Stimulated activated CD4-positive, alpha-beta T cell treated with anti-CD3 and anti-CD28 coated beads, Interleukin-15, amount 100 ng/mL, for 48 hours (primary cell): ENCODE results near the gene OCIAD2.
"Not testable (repeated sequence)": the region's sequence is repeated elsewhere in the genome, so short reads cannot be mapped to it uniquely, and the experiment has no call there.

Source experiments
- DNase-seq, 2 donors: peaks; one replicate each; pipeline ENCODE4 v3.0.0-alpha.2; 2020; ENCODE audit warnings: low read depth in 2 of 2

The OCIAD2 gene

GRCh38 chr4:48907706-48908477 is 1.3 kb upstream of the OCIAD2 start:
- no peak for DNase-seq

DNA sequence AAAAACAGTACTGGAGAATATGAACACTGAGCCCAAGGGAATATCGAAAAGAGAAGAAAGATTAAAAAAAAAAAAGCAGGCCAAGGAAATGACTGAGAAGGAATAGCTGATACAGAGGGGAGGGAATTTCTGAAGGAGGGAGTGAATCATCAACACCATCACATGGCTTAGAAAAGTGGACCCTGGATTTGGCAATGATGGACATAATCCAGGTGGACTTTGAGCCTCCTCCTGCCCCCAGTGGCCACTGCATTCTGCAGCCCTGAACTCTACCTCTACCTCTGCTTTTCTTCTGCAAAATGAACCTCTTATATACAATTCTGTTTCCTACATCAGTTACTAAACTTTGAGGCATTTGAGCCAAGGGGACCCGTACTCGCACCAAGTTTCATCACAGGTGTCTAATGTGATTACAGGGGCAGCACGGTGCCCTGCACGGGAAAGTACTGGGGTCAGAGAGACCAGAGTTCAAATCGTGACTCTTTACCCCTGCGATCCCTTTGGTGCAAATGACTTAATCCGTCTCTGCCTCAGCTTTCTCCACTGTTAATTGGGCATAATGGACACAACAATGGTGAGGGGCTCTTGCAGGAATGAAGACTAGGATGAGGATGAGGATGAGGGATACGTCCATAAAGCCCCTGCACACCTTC is 1.1 kb downstream of the OCIAD2 start:
- DNase-seq, result no peak

DNA sequence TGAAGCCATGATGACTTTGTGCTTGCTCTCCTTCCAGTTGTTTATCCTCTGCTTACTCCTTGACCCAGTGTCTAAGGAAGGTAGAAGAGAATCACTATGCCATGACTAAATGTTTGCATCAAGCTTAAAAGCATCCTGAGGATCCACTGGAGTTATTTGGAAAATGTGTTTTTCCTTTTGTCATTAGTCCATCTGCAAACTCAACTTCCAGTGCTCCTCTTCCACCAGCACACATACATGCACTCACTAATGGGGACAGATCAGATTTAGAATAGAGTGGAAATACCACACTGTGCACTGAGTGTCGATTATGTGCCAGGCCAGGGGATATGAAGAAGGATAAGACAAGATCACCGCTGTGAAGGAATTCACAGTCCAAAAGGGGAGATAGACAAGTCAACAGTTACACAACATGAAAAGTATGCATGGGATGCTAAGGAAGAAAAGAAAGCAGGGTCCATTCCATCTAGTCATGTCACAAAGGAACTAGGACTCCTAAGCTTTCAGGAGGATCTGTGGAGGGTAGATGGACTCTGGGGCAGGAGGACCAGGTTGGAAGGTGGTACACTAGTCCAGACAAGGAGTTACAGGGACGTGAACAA is 1.9 kb downstream of the OCIAD2 start:
- DNase-seq, result no peak

GRCh38 chr4:48904101-48904500 is 2.5 kb downstream of the OCIAD2 start:
- DNase-seq, result no peak

DNA sequence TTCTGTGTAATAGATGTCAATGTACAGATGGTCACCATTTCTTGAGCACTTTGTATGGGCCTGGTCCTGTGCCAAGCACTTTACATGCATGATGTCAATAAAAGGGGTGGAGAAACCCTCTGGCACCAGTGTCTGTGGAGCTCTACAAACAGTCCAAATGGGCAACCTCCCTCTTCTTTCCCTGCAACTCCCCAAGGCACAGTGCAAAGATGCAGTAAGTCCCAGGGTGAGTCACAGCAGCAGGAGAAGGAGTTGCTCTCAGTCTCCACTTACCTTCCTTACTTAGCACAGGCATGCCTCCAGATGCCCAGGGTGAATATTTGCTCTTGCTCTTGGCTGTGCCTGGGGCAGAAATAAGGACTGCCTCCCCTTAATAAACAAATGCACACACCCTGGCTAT is 4.3 kb downstream of the OCIAD2 start:
- DNase-seq, result no peak

DNA sequence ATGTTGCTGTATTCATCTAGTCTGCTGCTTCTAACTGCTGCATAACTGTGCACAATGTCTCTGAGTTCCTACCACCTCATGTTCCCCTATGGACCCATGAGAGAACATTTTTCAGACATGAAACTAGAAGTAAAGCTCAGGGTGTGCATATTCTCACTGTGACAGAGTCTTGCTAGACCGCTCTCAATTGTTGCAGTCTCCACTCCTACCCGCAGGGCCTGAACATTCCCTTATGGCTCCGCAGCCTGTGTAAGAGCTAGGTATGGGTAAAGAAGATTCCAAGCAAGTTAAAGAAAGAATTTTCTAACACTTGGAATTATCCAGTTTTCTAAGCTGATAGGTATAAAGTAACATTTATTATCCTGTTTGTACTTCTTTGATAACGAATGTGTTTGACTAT is 5.4 kb downstream of the OCIAD2 start:
- DNase-seq, result no peak

DNA sequence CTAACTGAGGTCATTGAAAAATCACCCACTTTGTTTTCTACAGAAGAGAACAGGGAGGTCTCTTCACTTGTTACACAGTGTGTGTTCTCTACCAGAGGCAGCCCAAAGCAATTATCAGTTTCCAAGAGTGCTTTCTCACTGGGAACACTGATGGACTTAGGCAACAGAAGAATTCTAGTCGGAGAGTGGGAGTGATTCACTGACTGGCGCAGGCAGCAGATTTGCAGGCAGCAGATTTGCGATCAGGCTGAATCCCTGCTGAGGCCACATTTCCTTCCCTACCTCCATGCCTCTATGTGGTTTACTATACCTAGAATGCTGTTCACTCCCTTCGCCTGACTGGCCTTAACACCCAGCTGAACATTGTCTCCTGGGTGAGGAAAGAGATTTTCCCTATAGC is 6.6 kb downstream of the OCIAD2 start:
- DNase-seq, result no peak

- DNase-seq, result no peak
Measured at GRCh38 chr4:48899432-48899749, 7.2 kb downstream of the OCIAD2 start.

- DNase-seq, result no peak
Measured at GRCh38 chr4:48898733-48899431, 7.7 kb downstream of the OCIAD2 start.

DNA sequence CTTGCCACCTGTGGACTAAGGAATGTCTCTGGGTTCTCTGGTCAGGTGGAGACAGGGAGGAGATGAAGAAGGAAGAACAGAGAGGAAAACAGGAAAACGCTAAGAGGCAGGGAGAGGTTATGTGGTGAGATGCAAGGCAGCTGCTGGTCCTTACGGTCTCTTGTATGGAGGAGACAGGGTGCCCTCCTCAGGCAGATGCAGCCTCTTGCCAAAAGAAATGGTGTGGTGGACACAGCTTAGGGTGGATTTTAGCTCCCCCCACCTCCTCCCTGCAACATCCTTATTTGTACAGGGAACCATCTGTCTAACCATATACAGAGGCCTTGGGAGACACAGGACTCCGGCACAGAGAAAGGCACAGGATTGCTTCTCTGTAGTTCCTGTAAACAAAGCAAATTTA is 9.7 kb downstream of the OCIAD2 start:
- DNase-seq, result no peak

- DNase-seq, result no peak
Measured at GRCh38 chr4:48891028-48891619, 15.4 kb downstream of the OCIAD2 start.

DNA sequence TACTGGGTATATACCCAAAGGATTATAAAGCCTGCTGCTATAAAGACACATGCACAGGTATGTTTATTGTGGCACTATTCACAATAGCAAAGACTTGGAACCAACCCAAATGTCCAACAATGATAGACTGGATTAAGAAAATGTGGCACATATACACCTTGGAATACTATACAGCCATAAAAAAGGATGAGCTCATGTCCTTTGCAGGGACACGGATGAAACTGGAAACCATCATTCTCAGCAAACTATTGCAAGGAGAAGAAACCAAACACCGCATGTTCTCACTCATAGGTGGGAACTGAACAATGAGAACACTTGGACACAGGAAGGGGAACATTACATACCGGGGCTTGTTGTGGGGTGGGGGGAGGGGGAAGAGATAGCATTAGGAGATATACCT is 16.8 kb downstream of the OCIAD2 start:
- not testable (repeated sequence) for DNase-seq

DNA sequence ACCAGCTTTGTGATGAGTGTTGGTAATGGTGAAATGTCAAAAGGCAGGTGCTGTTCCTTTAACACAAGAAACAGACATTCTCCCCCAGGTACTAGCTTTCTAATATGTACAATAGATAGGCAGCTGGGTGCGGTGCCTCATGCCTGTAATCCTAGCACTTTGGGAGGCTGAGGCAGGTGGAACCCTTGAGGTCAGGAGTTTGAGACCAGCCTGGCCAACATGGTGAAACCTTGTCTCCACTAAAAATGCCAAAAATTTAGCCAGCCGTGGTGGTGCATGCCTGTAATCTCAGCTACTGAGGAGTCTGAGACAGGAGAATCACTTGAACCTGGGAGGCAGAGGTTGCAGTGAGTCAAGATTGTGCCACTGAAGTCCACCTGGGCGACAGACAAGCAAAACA is 24.9 kb downstream of the OCIAD2 start:
- DNase-seq, result not testable (repeated sequence)

- DNase-seq, result no peak
Measured at GRCh38 chr4:48879561-48880442, 26.8 kb downstream of the OCIAD2 start.

DNA sequence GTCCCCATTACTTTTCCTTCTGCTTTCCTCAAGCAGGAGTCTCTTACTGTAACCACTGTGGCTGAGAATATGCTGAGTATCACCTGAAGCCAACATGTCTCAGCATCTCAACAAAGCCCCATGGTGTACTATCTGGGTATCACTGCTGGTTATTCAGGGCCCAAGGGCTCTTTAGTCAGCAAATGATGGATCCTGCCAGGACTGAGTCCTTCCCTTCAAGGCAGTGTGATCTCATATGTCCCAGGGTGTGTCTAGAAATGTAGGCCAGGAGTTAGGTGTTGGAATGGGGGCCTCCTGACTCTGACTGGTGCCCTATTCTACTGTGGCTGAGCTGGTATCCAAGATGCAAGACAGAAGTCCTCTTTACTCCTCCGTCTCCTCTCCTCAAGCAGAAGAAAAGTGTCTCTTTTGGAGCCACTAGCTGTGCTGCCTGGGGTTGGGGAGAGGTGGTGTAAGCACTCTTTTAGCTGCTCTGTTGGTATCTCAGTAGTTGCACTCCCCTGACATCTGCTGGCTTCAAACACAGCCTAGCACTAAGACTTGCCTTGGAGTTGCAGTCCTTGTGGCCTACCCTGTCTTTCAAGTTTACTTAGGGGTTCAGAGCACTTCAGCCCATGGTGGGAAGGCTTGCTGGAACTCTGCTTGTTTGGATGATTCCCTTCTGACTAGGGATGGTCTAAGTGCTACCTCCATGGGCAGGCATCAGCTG is 28.6 kb downstream of the OCIAD2 start:
- DNase-seq, result no peak

DNA sequence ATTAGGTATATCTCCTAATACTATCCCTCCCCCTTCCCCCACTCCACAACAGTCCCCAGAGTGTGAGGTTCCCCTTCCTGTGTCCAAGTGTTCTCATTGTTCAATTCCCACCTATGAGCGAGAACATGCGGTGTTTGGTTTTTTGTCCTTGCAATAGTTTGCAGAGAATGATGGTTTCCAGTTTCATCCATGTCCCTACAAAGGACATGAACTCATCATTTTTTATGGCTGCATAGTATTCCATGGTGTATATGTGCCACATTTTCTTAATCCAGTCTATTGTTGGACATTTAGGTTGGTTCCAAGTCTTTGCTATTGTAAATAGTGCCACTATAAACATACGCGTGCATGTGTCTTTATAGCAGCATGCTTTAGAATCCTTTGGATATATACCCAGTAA is 41.9 kb downstream of the OCIAD2 start:
- not testable (repeated sequence) for DNase-seq

DNA sequence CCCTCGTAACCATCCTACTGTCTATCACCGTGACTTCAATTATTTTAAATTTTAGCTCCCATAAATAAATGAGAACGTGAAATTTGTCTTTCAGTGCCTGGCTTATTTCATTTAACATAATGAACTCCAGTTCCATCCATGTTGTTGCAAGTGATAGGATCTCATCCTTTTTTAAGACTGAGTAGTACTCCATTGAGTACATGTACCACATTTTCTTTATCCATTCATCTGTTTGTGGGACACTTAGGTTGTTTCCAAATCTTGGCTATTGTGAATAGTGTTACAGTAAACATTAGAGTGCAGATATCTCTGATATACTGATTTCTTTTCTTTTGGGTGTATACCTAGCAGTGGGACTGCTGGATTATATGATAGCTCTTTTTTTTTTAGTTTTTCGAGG is 42.8 kb downstream of the OCIAD2 start:
- DNase-seq, result no peak

DNA sequence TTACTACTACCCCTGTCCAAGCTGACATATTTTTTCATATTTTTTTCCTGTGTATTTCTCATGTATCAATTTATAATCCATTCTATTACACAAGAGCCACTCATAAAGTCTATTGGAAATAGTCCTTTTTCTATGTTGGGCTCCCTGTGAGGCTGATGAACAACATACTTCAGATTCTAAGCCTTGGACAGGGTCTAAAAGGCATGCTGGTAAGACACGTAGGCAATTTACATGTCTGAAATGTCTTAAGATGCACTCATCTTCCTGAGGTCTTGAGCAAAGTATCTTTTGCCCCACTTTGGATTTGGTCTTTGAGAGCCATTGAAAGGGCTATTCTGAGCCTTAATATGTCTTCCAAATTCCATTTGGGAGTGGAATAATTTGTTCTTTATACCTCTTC is 43.9 kb downstream of the OCIAD2 start:
- DNase-seq, result no peak

- DNase-seq, result no peak
Measured at GRCh38 chr4:48862038-48862437, 44.5 kb downstream of the OCIAD2 start.

DNA sequence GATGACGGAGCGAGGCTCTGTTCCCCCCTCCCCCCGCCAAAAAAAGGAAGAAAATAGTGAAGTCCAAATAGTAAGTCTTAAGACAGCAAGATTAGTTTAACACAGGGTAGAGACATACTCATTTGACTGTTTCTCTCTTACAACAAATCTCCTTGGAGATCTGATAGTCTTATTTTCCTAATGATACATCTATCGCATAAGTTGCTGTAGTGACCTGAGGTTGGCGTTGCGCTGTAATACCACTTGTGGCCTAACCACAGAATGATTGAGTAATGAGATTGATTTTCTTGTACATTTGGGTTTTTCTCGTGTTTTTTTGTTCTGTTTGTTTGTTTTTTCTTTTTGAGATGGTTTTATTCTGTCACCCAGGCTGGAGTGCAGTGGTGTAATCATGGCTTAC is 48.4 kb downstream of the OCIAD2 start:
- no peak for DNase-seq

DNA sequence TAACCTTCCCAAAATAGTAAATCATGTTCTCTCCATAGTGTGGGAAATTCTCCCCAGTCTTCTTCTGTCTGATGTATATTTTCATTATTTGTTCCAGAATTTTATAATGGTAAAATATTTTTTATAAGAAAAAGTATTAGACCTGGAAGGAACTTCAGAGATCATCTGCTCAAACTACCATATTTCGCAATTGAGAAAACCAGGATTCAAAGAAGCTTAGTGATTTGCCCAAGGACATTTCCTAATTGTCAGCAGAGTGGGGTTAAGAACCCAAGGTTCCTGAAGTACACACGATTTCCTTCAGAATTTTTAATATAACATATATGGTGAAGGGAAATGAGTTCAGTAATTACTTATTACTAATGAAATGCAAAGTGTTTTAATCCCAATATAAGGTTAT is 51.6 kb downstream of the OCIAD2 start:
- no peak for DNase-seq
